Right lung (tissue), 5 donors: ENCODE results near the gene TMEM19. TPM values are rescaled to one million over a fixed set of nuclear protein-coding genes. Genes with fewer than 3 reads are reported as not detected.

Source experiments
- polyA plus RNA-seq, 5 donors: library from polyadenylated mRNA; unstranded; fragments of 120-200 nt; gene quantifications; one replicate each; pipeline versions ENCODE4 v1.2.1 to v1.2.3, GENCODE V29; 2013; ENCODE audit warnings: inconsistent platforms in 1 of 5, low replicate concordance in 1 of 5; ENCODE audit not compliant: insufficient read length in 5 of 5, insufficient read depth in 1 of 5

TMEM19 gene
- polyA plus RNA-seq, 5 donors, result 23.0 to 36.0 (median 23.8) TPM

Other genes starting within 250 kb of the TMEM19 start
- 1 to 10 TPM; 2.2 to 5.1 (median 2.8) TPM for gene LGR5, start 246.3 kb upstream of the TMEM19 start, polyA plus RNA-seq
- gene ZFC3H1, start 22.2 kb upstream of the TMEM19 start, polyA plus RNA-seq, result 10 to 100 TPM; 60.0 to 93.6 (median 87.6) TPM
- gene THAP2, start 21.8 kb upstream of the TMEM19 start, polyA plus RNA-seq, result 10 to 100 TPM in 4 of 5 donors, 1 to 10 TPM in 1; 9.0 to 19.0 (median 16.3) TPM
- 10 to 100 TPM; 41.9 to 55.3 (median 52.7) TPM for gene RAB21, start 68.8 kb downstream of the TMEM19 start, polyA plus RNA-seq
- 10 to 100 TPM; 34.2 to 69.1 (median 60.9) TPM for gene TBC1D15, start 153.7 kb downstream of the TMEM19 start, polyA plus RNA-seq